WTC11 (cell line): ENCODE data around the gene CEP131. TPM values are rescaled to one million over a fixed set of nuclear protein-coding genes. Genes with fewer than 3 reads are reported as not detected.

Experiments used
- ATAC-seq: fragments of 200-7000 bp; cut with Tn5 transposase; 2 replicates; pipeline ENCODE4 v1.10.0; 2021; ENCODE audit warnings: mild to moderate bottlenecking, moderate library complexity
- CTCF ChIA-PET: fragments of 300-600 bp; sonication (Branson Sonifier 250); formaldehyde crosslinking; loops from one replicate; lab custom pipeline; 2021; ENCODE audit warnings: antibody characterized with exemption; lab: Charles Lee
- POLR2A ChIA-PET: fragments of 350-600 bp; sonication (Branson Sonifier 250); formaldehyde crosslinking; loops from one replicate; lab custom pipeline; 2021; ENCODE audit warnings: antibody characterized with exemption; lab: Charles Lee
- DNase-seq: peaks from one replicate; pipeline ENCODE4 v3.0.0; 2021; ENCODE audit warnings: low spot score
- H3K27ac Mint-ChIP-seq: 2 replicates; pipeline ENCODE4 v1.8.0; 2021; ENCODE audit warnings: mixed read lengths
- H3K27me3 Mint-ChIP-seq: 2 replicates; pipeline ENCODE4 v1.8.0; 2021; ENCODE audit warnings: low read depth, mild to moderate bottlenecking, moderate library complexity, mixed read lengths
- H3K36me3 Mint-ChIP-seq: 2 replicates; pipeline ENCODE4 v1.8.0; 2021; ENCODE audit warnings: mixed read lengths
- H3K4me1 Mint-ChIP-seq: 2 replicates; pipeline ENCODE4 v1.8.0; 2022; ENCODE audit warnings: mixed read lengths
- H3K4me3 Mint-ChIP-seq: 2 replicates; pipeline ENCODE4 v1.8.0; 2021; ENCODE audit warnings: mild to moderate bottlenecking, moderate library complexity, mixed read lengths
- H3K9me3 Mint-ChIP-seq: 2 replicates; pipeline ENCODE4 v1.8.0; 2021; ENCODE audit warnings: mixed read lengths
- AR ChIP-seq: fragments of 250-450 bp; sonication (Bioruptor Pico); IDR thresholded peaks from 2 replicates; pipeline ENCODE4 v1.9.0; 2021; ENCODE audit warnings: mild to moderate bottlenecking
- CBFB ChIP-seq: sonication (generic); formaldehyde crosslinking; IDR thresholded peaks from 2 replicates; pipeline ENCODE4 v1.8.1; 2022; ENCODE audit warnings: mild to moderate bottlenecking, low read depth, missing genetic modification reagents
- ETV6 ChIP-seq: sonication (generic); formaldehyde crosslinking; IDR thresholded peaks from 2 replicates; pipeline ENCODE4 v1.8.1; 2022; ENCODE audit warnings: mild to moderate bottlenecking, missing genetic modification reagents
- FOXJ3 ChIP-seq: sonication (generic); formaldehyde crosslinking; IDR thresholded peaks from 2 replicates; pipeline ENCODE4 v1.9.0; 2021; ENCODE audit warnings: missing genetic modification reagents, mild to moderate bottlenecking, borderline replicate concordance
- FOXK1 ChIP-seq: sonication (generic); formaldehyde crosslinking; IDR thresholded peaks from 2 replicates; pipeline ENCODE4 v1.8.0; 2022; ENCODE audit warnings: mild to moderate bottlenecking, moderate library complexity, missing genetic modification reagents
- GRHL2 ChIP-seq: fragments of 250-450 bp; sonication (Bioruptor Pico); IDR thresholded peaks from 2 replicates; pipeline ENCODE4 v1.8.0; 2022; ENCODE audit warnings: mild to moderate bottlenecking, moderate library complexity; ENCODE audit not compliant: insufficient replicate concordance, severe bottlenecking
- HMGXB4 ChIP-seq: sonication (generic); formaldehyde crosslinking; IDR thresholded peaks from 2 replicates; pipeline ENCODE4 v1.8.1; 2023; ENCODE audit warnings: mild to moderate bottlenecking, moderate library complexity, missing genetic modification reagents
- JUN ChIP-seq: sonication (generic); formaldehyde crosslinking; IDR thresholded peaks from 2 replicates; pipeline ENCODE4 v1.8.0; 2023; ENCODE audit warnings: mild to moderate bottlenecking, missing genetic modification reagents
- NFATC4 ChIP-seq: fragments of 250-450 bp; sonication (Bioruptor Pico); IDR thresholded peaks from 2 replicates; pipeline ENCODE4 v1.9.0; 2021; ENCODE audit warnings: mild to moderate bottlenecking
- NR2C2 ChIP-seq: sonication (generic); formaldehyde crosslinking; IDR thresholded peaks from 2 replicates; pipeline ENCODE4 v1.8.0; 2022; ENCODE audit warnings: mild to moderate bottlenecking, missing genetic modification reagents
- NR3C1 ChIP-seq: sonication (generic); formaldehyde crosslinking; conservative IDR thresholded peaks from 2 replicates; pipeline ENCODE4 v1.8.1; 2023; ENCODE audit warnings: low read depth, mild to moderate bottlenecking, missing genetic modification reagents
- PRDM15 ChIP-seq: sonication (generic); formaldehyde crosslinking; IDR thresholded peaks from 2 replicates; pipeline ENCODE4 v1.8.0; 2022; ENCODE audit warnings: missing genetic modification reagents
- PRRX2 ChIP-seq: fragments of 250-450 bp; sonication (Bioruptor Pico); IDR thresholded peaks from 2 replicates; pipeline ENCODE4 v1.8.0; 2021; ENCODE audit warnings: mild to moderate bottlenecking
- RORB ChIP-seq: fragments of 250-450 bp; sonication (Bioruptor Pico); IDR thresholded peaks from 2 replicates; pipeline ENCODE4 v1.9.0; 2021; ENCODE audit warnings: mild to moderate bottlenecking
- TEAD1 ChIP-seq: sonication (generic); formaldehyde crosslinking; IDR thresholded peaks from 2 replicates; pipeline ENCODE4 v1.8.0; 2022; ENCODE audit warnings: mild to moderate bottlenecking, missing genetic modification reagents
- TEAD4 ChIP-seq: sonication (generic); formaldehyde crosslinking; IDR thresholded peaks from 2 replicates; pipeline ENCODE4 v1.8.0; 2022; ENCODE audit warnings: mild to moderate bottlenecking, missing genetic modification reagents
- ZNF317 ChIP-seq: sonication (generic); formaldehyde crosslinking; IDR thresholded peaks from 2 replicates; pipeline ENCODE4 v1.8.1; 2023; ENCODE audit warnings: low read depth, mild to moderate bottlenecking, moderate library complexity, missing genetic modification reagents, borderline replicate concordance
- ZNF512 ChIP-seq: sonication (generic); formaldehyde crosslinking; IDR thresholded peaks from 2 replicates; pipeline ENCODE4 v1.8.1; 2022; ENCODE audit warnings: missing genetic modification reagents, borderline replicate concordance
- total RNA-seq: library from RNA; stranded (reverse); gene quantifications from 3 replicates; pipeline ENCODE4 v1.2.3, GENCODE V29; 2021
- TF ChIP-seq, protein P1 (sequence below): sonication (generic); formaldehyde crosslinking; IDR thresholded peaks from 2 replicates; pipeline ENCODE4 v1.8.0; 2023; ENCODE audit warnings: mild to moderate bottlenecking, missing genetic modification reagents
- TF ChIP-seq, protein P2 (sequence below): fragments of 200-600 bp; IDR thresholded peaks from 2 replicates; pipeline ENCODE4 v1.8.0; 2022; ENCODE audit warnings: antibody characterized with exemption
- TF ChIP-seq, protein P3 (sequence below): sonication (generic); formaldehyde crosslinking; IDR thresholded peaks from 2 replicates; pipeline ENCODE4 v1.8.1; 2022; ENCODE audit warnings: mild to moderate bottlenecking, moderate library complexity, missing genetic modification reagents

Gene CEP131
- total RNA-seq, 1 experiment from 2014 or later, result 35.2 TPM

DNA sequence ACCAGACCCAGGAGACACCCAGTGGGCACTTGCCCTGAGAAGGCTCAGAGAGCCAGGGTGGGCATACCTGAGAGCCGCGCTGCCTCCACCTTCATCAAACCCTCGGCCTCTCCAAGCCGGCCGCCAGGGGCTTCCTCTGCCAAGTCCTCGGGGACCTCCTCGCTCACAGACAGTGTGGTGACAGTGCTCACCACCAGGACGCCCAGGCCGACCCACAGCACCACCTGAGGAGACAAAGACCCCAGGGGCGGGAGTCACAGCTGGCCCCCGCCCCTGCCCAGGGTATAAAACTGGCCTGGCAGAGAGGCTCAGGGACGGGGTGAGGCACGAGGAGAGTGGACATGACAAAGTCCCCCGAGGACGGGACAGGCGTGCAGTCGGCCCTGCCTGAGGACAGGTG is 37.4 kb upstream of the CEP131 start (continued):
- TF ChIP-seq, protein P1, sequence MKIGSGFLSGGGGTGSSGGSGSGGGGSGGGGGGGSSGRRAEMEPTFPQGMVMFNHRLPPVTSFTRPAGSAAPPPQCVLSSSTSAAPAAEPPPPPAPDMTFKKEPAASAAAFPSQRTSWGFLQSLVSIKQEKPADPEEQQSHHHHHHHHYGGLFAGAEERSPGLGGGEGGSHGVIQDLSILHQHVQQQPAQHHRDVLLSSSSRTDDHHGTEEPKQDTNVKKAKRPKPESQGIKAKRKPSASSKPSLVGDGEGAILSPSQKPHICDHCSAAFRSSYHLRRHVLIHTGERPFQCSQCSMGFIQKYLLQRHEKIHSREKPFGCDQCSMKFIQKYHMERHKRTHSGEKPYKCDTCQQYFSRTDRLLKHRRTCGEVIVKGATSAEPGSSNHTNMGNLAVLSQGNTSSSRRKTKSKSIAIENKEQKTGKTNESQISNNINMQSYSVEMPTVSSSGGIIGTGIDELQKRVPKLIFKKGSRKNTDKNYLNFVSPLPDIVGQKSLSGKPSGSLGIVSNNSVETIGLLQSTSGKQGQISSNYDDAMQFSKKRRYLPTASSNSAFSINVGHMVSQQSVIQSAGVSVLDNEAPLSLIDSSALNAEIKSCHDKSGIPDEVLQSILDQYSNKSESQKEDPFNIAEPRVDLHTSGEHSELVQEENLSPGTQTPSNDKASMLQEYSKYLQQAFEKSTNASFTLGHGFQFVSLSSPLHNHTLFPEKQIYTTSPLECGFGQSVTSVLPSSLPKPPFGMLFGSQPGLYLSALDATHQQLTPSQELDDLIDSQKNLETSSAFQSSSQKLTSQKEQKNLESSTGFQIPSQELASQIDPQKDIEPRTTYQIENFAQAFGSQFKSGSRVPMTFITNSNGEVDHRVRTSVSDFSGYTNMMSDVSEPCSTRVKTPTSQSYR (CRISPR knock-in tag), result no peak
- no peak for TF ChIP-seq FOXJ3 (CRISPR knock-in tag)
- no peak for TF ChIP-seq ZNF317
- TF ChIP-seq PRDM15 (CRISPR knock-in tag), result no peak
- no peak for TF ChIP-seq CBFB (CRISPR knock-in tag)
- TF ChIP-seq PRRX2 (CRISPR knock-in tag), result no peak
- no peak for TF ChIP-seq TEAD1
- no peak for TF ChIP-seq TEAD4 (CRISPR knock-in tag)
- no peak for TF ChIP-seq FOXK1
- no peak for TF ChIP-seq NFATC4

DNA sequence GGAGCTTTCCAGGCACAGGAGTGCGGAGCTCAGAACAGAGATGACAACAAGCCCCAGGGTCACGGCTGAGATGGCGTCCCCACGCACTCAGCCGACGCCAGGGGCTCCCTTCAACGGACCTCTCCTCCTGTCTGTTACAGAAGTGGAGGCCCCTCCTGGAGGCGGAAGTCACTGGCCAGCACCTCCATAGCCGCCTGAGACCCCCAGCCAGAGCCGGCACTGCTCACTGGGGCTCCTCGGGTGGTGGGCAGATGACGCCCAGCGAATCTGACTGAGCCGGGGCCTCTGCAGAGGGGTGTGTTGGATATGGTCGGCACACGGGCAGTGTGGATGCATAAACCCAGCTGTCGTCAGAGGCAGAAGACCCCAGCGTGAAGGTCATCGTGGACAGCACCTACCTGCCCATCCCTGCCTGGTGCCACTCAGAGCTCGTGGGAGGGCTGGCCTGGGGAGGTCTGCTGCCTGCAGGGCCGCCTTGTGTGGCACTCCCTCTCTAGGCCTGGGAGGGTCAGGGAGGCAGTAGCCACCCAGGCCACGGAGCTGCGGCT is 36.4 kb upstream of the CEP131 start:
- ChIA-PET CTCF (interaction anchor here (1.2 to 1.6 kb wide), 3 partner anchors 9 to 225 kb away, joined by 4 to 7 read pairs (median 6); no protein-coding TSS in a partner anchor), POLR2A (no interaction called here)
- Mint-ChIP-seq H3K4me3 (no peak overlapping the region), H3K36me3 (no peaks in the 10 kb centered on the region), H3K4me1 (peaks cover 10% of the 10 kb centered on the region), H3K27me3 (no peaks in the 10 kb centered on the region), H3K9me3 (no peaks in the 10 kb centered on the region), H3K27ac (no peak overlapping the region)
- DNase-seq, result no peak
- no peak for ATAC-seq
- TF ChIP-seq, protein P2, sequence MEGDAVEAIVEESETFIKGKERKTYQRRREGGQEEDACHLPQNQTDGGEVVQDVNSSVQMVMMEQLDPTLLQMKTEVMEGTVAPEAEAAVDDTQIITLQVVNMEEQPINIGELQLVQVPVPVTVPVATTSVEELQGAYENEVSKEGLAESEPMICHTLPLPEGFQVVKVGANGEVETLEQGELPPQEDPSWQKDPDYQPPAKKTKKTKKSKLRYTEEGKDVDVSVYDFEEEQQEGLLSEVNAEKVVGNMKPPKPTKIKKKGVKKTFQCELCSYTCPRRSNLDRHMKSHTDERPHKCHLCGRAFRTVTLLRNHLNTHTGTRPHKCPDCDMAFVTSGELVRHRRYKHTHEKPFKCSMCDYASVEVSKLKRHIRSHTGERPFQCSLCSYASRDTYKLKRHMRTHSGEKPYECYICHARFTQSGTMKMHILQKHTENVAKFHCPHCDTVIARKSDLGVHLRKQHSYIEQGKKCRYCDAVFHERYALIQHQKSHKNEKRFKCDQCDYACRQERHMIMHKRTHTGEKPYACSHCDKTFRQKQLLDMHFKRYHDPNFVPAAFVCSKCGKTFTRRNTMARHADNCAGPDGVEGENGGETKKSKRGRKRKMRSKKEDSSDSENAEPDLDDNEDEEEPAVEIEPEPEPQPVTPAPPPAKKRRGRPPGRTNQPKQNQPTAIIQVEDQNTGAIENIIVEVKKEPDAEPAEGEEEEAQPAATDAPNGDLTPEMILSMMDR, result no peak
- TF ChIP-seq NR2C2 (CRISPR knock-in tag) (no peak), AR (no peak), TEAD1 (no peak), ZNF512 (CRISPR knock-in tag) (no peak), RORB (no peak), HMGXB4 (CRISPR knock-in tag) (no peak), JUN (CRISPR knock-in tag) (no peak), ETV6 (CRISPR knock-in tag) (no peak), GRHL2 (CRISPR knock-in tag) (no peak), NR3C1 (CRISPR knock-in tag) (no peak)
- TF ChIP-seq, protein P3, sequence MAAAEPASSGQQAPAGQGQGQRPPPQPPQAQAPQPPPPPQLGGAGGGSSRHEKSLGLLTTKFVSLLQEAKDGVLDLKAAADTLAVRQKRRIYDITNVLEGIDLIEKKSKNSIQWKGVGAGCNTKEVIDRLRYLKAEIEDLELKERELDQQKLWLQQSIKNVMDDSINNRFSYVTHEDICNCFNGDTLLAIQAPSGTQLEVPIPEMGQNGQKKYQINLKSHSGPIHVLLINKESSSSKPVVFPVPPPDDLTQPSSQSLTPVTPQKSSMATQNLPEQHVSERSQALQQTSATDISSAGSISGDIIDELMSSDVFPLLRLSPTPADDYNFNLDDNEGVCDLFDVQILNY, result no peak
